GM19023 (cell line): ENCODE results near the gene SUPV3L1.
"Not testable (repeated sequence)": the region's sequence is repeated elsewhere in the genome, so short reads cannot be mapped to it uniquely, and the experiment has no call there.

Source experiments
- ATAC-seq: cut with Tn5 transposase; IDR thresholded peaks from one replicate; pipeline ENCODE4 v1.9.1; 2021; ENCODE audit warnings: mild to moderate bottlenecking, moderate library complexity; ENCODE audit not compliant: unreplicated experiment

SUPV3L1 gene

DNA sequence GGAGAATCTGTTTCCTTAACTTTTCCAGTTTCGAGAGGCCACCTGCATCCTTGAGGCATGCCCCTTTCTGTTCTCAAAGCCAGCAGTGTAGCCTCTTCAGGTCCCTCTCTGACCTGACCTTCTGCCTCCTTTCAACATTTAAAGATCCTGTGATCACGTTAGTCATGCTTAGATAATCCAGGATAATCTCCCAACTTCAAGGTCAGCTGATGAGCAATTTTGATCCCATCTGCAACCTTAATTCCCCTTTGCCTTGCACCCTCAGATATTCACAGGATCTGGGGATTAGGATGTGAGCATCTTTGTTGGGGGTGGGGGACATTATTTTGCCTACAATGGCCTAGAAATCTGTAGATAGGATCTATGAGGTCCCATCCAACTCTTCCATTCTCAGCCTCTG, 48.1 kb downstream of the SUPV3L1 start:
- no peak for ATAC-seq

DNA sequence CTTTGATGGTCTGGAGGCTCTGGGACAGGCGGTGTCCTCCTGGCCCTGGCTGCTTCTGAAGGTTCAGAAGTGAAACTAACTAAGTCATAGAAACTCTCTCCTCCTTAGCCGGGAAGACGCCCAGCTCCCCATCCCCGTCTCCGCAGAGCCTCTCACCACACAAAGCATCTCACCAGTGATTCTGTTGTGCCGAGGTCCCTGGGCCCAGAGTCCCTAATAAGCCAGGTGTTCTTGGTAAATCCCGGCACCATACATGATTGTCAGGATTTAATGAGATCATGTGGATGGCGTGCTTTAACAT, 49.5 kb downstream of the SUPV3L1 start:
- no peak for ATAC-seq

DNA sequence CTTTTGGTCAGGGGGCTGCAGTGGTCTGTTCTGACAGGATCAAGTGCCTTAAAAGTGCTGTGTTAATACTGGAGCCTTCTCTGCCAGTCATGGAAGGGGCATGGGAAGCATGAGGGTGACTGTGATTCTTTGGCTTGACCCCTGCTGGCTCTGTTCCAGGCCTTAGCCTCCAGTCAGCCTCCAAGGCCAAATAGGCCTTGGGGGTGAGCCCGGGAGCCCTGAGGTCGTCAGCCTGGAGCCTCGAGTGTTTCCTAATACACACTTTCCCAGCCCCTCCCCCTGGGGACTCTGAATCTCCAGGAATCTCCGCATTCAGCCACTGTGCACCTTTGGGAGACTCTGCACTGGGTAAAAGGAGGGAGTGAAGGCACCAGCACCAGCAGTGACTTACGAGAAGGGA, 50.1 kb downstream of the SUPV3L1 start:
- ATAC-seq = no peak

GRCh38 chr10:69232252-69232651, 52.2 kb downstream of the SUPV3L1 start:
- ATAC-seq = no peak

DNA sequence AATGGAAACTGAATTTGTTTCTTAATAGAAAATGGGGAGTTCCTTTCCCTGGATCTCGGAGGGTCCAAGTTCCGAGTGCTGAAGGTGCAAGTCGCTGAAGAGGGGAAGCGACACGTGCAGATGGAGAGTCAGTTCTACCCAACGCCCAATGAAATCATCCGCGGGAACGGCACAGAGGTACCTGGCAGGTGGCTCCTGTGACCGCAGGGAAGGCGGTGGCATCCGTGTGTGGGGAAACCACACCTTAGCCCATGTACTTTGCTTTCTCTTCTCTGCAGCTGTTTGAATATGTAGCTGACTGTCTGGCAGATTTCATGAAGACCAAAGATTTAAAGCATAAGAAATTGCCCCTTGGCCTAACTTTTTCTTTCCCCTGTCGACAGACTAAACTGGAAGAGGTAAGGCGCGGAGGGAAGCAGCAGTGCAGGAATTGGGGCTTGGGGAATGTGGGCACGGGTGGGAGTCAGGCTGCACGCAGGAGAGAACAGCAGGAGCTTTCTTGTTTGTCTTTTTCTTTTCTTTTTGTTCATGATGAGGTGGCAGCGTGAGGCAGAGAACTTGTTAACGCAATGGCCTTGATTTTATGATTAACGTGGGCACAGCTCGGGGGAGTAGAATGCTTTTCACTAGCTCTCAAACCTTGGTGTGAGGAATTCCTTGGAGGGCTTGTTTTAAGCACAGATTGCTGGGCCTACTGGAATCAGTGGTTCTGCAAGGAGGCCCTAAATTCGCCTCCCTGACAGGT, 52.9 kb downstream of the SUPV3L1 start:
- ATAC-seq = no peak

DNA sequence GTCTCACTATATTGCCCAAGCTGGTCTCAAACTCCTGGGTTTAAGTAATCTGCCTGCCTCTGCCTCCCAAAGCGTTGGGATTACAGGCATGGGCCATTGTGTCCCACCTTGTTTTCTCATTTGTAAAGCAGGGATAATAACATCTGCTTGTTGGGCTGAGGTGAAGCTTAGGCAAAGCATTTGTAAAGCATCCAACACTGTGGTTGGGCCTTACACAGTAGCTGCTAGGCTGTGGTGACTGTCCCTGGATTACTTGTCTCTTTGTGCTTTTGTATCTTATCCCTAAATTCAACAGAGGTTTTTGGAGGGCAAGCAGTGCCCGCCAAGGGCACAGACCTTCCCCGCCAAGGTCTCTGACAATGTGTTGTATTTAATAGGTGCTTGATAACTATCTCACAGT, 54.4 kb downstream of the SUPV3L1 start:
- no peak for ATAC-seq

DNA sequence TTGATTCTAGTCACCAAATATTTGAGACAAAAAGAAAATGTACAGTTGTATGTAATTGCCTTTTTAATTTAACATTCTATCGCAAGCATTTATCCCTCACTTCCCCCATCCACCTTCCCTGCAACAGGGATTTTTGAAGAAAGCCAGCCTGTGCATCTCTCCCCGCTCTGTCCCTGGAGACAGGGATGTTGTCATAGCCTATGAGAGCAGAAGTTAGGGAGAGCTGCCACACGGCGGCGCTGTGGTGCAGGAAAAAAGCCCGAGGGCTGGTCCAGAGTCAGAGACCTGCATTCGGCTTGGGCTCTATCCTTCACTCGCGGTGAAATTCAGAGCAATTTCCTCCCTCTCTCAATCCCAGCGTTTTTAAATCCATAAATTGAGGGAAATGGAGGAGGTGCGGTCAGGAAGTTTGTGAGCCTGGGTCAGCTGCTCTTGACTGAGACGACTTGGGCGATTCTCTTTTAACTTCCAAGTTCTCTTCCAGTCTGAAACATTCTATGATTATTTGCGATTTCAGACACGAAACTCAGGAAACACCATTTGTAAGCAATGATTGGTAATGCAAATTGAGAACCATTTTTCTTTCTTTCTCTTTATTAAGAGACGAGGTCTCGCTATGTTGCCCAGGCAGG, 57.6 kb downstream of the SUPV3L1 start:
- peak; percentile 88 for ATAC-seq

DNA sequence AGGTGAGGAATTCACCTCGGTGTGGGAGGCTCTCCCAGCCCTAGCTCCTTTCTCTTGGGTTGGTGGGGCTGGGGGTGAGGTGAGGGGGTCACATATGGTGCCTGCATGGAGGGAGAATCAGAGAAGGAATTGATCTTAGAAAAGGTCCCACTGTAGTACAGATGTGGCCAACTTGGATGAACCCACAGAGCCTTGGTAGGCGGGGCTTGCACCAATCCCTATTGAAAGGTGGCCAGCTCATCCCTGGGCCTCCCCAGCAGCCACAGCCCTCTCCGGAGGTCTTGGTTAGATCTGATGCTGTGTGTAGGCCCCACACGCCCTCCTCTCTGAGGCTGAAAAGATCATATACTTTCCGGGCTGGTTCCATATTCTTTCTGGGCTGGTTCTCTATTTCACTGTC, 59.1 kb downstream of the SUPV3L1 start:
- ATAC-seq = no peak

DNA sequence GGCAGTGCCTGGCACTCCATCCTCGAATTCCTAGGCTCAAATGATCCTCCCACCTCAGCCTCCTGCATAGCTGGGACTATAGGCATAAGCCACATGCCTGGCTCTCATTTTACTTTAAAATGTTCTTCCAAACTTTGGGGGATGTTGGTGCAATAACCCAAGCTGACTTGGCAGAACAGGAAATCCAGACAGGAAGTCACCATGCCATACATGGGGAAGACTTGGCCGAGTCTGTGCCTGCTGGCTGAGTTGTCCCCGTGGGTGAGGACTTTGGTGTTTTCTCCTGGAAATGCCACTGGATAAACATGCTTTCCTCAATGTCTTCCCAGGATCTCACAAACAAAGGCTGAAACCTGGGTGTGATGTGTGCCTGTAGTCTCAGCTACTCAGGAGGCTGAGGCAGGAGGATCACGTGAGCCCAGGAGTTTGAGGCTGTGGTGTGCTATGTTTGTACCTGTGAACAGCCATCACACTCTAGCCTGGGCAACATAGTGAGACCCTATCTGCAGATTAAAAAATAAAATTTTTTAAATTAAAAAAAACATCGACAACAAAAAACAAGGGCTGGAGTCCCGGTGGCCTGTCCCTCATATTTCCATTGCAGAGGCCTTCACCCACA, 59.9 kb downstream of the SUPV3L1 start:
- no peak for ATAC-seq

DNA sequence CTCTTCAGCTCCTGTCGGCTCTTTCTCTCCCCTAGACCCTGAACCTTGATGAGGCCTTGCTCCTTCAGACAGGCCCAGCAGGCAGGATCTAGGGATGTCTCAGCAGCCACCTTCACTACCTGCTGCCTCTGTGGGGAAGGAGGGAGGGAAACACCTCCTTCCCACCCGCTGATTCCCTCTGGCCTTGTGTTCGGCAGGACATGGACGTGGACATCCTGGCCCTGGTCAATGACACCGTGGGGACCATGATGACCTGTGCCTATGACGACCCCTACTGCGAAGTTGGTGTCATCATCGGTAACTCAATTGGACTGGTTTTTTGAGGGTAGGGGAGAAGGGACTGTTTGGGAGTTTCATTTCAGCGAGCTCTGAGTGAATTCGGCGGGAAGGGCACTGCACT, 60.4 kb downstream of the SUPV3L1 start:
- ATAC-seq = no peak

GRCh38 chr10:69241575-69241974, 61.5 kb downstream of the SUPV3L1 start:
- no peak for ATAC-seq

DNA sequence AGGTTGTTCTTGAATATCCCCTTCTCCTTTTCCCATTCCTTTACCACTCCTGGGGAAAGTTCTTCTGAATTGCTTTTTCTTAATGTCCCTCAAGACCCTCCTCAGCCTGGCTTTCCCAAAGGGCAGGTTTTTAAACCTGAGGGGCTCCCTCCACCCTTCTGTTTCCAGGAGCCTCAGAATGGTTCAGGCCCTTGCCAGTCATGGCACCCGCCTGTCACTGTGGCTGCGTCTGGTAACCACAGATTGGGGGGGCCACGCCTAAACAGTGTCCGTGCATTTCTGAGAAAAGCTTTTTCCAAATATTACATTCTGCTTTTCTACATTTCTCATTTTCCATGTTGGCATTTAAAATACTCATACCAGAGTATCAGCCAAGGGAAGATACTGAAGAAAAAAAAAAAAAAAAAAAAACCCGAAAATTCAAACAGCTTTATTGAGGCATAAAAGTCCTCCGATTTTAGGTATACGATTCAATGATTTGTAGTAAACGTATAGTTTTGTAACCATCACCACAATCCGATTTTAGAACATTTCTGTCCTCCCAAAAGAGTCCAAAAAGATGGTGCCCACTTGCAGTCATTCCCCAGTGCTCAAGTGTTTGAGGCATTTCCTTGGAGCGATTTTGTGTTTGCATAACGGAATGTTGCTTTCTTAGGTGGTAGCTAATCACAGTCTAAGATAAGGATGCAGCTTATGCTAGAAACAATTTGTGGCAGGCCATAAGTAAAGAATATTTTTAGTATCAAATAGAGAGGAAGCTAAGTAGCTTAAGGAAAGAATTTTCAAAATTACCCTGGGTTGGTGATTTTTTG, 62.2 kb downstream of the SUPV3L1 start:
- ATAC-seq = no peak

GRCh38 chr10:69242852-69243212, 62.8 kb downstream of the SUPV3L1 start:
- no peak for ATAC-seq

GRCh38 chr10:69243817-69244216, 63.8 kb downstream of the SUPV3L1 start:
- no peak for ATAC-seq

DNA sequence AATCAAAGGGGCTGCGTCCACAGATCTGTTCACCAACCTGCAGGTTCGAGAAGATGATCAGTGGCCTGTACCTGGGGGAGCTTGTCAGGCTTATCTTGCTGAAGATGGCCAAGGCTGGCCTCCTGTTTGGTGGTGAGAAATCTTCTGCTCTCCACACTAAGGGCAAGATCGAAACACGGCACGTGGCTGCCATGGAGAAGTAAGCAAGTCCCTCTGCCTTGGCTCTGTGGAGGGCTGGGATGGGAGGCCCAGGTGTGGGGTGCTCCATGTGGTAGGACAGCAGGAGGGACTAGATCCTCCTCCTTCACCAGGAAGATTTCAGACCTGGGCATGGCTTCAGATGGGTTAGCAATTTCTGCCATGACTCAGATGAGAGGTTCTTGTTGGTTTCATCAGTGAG, 66.0 kb downstream of the SUPV3L1 start:
- no peak for ATAC-seq

DNA sequence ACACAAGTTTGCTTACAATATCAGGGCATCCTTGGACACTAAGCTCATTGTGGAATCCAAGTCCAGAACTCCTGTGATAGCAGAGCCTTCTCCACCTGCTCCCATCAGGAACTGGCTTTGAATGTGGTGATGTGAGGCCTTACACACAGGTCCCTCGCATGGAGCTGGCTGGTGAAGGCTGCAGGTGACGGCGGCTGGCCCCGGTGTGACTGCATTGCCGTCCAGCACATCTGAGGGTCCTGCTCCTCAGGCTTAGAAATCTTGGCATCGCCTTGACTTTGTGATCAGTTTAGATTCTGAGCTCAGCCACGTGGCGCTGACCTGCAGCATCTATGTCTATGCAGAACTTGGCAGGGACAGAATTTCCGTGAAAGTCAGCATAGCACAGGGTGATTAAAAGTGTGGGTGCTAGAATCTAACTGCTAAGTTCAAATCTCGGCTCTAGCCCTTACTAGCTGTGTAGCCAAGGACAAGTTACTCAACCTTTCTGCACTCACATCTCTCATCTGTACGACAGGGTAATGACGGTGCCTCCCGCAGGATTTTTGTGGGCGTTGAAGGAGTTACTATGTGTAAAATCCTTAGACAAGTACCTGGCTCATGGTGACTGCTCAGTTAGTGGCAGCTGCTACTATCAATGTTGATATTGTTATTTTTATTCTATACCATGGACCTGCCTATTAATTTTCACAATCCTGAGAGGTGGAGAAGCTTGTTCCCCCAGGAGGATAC, 66.7 kb downstream of the SUPV3L1 start:
- ATAC-seq = no peak

DNA sequence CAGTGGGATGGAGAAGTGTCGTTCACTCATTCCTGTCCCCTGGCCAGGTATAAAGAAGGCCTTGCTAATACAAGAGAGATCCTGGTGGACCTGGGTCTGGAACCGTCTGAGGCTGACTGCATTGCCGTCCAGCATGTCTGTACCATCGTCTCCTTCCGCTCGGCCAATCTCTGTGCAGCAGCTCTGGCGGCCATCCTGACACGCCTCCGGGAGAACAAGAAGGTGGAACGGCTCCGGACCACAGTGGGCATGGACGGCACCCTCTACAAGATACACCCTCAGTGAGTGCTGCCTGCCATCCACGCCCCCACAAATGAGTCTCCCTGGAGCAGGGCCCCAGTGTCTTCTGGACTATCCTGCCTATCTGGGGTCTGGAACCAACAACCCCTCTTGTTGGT, 67.3 kb downstream of the SUPV3L1 start:
- no peak for ATAC-seq

GRCh38 chr10:69248117-69248730, 68.2 kb downstream of the SUPV3L1 start:
- ATAC-seq = no peak

DNA sequence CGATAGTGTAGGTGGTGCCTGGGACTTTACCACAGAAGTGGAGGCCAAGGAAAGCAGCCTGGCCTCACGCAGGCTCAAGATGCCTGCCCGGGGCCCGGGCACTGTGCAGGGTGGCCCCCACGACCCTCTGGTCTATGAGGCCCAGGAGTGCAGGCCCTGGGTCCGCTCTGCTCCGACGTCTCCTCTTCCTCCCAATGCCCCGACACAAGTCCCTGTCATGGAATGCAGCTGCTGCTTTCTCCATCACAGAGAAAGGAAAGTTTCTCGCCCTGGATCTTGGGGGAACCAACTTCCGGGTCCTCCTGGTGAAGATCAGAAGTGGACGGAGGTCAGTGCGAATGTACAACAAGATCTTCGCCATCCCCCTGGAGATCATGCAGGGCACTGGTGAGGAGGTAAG, 70.0 kb downstream of the SUPV3L1 start:
- ATAC-seq = no peak

- ATAC-seq = not testable (repeated sequence)
Observed at GRCh38 chr10:69251417-69251816, 71.4 kb downstream of the SUPV3L1 start.

- no peak for ATAC-seq
Observed at GRCh38 chr10:69253171-69253570, 73.1 kb downstream of the SUPV3L1 start.
